Thoracic aorta (tissue), 2 donors: ENCODE results near the gene VPS16. TPM values are rescaled to one million over a fixed set of nuclear protein-coding genes. Genes with fewer than 3 reads are reported as not detected.

ENCODE experiments used
- ATAC-seq: fragments of 150-250 bp; one replicate; pipeline ENCODE4 v1.8.0; 2017; ENCODE audit warnings: low read depth; ENCODE audit not compliant: insufficient number of reproducible peaks, low FRiP score
- DNase-seq: peaks from one replicate; pipeline ENCODE4 v3.0.0-alpha.2; 2020; ENCODE audit warnings: low spot score
- H3K27ac ChIP-seq, 2 donors: fragments of 200-600 bp; sonication (generic); 1 replicate in 1 of 2; 2 replicates in 1 of 2; pipeline ENCODE4 v1.5.1; 2016; ENCODE audit warnings: mild to moderate bottlenecking in 2 of 2, moderate library complexity in 2 of 2
- H3K27me3 ChIP-seq: fragments of 200-600 bp; sonication (generic); replicated peaks from 2 replicates; pipeline ENCODE4 v1.6.0; 2016; ENCODE audit warnings: mild to moderate bottlenecking; ENCODE audit not compliant: insufficient read depth
- H3K36me3 ChIP-seq: fragments of 200-600 bp; sonication (generic); one replicate; pipeline ENCODE4 v1.5.1; 2016
- H3K4me1 ChIP-seq, 2 donors: fragments of 200-600 bp; sonication (generic); 1 replicate in 1 of 2; 2 replicates in 1 of 2; pipeline versions ENCODE4 v1.5.1 to v1.6.0; 2016; ENCODE audit warnings: low read depth in 2 of 2, mild to moderate bottlenecking in 1 of 2; ENCODE audit not compliant: control insufficient read depth in 1 of 2
- H3K4me3 ChIP-seq: fragments of 200-600 bp; sonication (generic); 2 replicates; pipeline ENCODE4 v1.5.1; 2016; ENCODE audit warnings: mild to moderate bottlenecking
- H3K9me3 ChIP-seq: fragments of 200-600 bp; sonication (generic); 2 replicates; pipeline ENCODE4 v1.5.1; 2016
- total RNA-seq, 2 donors: library from RNA; depleted of rRNA; stranded (reverse); fragments of >200 nt; gene quantifications; one replicate each; pipeline versions ENCODE4 v1.1.0 to v1.2.3, GENCODE V29; 2016
- TF ChIP-seq, protein P1 (sequence below): fragments of 200-600 bp; sonication (generic); IDR thresholded peaks from one replicate; pipeline ENCODE4 v1.5.1; 2019; ENCODE audit warnings: antibody characterized with exemption

VPS16 gene
- total RNA-seq, 2 donors from 2014 or later, result 21.8 to 24.2 TPM

DNA sequence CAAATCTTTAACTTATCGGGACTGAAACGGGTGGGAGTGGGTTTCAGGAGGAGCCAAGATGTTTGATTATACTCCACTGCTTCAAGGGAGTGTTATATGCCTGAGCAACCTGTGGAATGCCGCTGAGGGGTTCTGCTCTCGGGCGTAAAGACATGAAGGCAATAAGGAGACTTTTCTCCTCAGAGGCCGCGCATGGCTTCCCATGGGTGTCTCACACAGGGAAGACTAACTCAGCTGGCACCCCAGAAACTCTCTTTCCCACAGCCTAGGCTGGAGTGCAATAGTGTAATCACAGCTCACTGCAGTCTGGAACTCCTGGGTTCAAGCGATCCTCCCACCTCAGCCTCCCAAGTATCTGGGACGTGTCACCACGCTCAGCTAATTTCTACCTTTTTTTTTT is 30.9 kb upstream of the VPS16 start:
- Histone ChIP-seq H3K36me3 (no peaks in the 10 kb centered on the region), H3K27me3 (peaks cover 7% of the 10 kb centered on the region)
- no peak for DNase-seq

DNA sequence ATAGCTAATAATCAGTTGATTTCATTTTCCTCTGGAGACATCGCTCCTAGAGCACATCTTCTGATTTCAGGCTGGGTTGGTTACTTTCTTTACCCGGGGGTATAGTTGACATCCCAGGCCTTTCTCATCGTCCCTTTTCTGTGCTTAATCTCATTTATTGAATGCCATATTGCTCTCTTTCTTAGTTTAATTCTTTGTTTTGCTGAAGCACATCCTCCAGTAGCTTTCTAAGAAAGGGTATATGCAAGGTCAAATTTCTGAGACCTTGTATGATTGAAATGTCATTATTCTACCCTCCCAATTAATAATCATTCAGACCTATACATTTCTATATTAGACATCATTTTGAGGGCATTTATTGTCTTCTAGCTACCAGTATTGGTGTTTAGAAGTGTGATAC is 28.4 kb upstream of the VPS16 start:
- no peak overlapping the region for H3K27ac ChIP-seq
- H3K9me3 ChIP-seq, result no peaks in the 10 kb centered on the region
- H3K27me3 ChIP-seq, result no peaks in the 10 kb centered on the region
- DNase-seq (no peak), ATAC-seq (no peak)
- no peaks in the 10 kb centered on the region for H3K36me3 ChIP-seq
- H3K4me3 ChIP-seq, result no peak overlapping the region
- TF ChIP-seq, protein P1, sequence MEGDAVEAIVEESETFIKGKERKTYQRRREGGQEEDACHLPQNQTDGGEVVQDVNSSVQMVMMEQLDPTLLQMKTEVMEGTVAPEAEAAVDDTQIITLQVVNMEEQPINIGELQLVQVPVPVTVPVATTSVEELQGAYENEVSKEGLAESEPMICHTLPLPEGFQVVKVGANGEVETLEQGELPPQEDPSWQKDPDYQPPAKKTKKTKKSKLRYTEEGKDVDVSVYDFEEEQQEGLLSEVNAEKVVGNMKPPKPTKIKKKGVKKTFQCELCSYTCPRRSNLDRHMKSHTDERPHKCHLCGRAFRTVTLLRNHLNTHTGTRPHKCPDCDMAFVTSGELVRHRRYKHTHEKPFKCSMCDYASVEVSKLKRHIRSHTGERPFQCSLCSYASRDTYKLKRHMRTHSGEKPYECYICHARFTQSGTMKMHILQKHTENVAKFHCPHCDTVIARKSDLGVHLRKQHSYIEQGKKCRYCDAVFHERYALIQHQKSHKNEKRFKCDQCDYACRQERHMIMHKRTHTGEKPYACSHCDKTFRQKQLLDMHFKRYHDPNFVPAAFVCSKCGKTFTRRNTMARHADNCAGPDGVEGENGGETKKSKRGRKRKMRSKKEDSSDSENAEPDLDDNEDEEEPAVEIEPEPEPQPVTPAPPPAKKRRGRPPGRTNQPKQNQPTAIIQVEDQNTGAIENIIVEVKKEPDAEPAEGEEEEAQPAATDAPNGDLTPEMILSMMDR, result no peak
- no peaks in the 10 kb centered on the region for H3K4me1 ChIP-seq

More for the DNA sequence above, 30.9 kb upstream of the VPS16 start:
- Histone ChIP-seq H3K9me3 (no peaks in the 10 kb centered on the region), H3K27ac (no peak overlapping the region), H3K4me1 (peaks cover 0 to 6% of the 10 kb centered on the region in 2 donors), H3K4me3 (no peak overlapping the region)
- no peak for ATAC-seq
- TF ChIP-seq, protein P1, result no peak

DNA sequence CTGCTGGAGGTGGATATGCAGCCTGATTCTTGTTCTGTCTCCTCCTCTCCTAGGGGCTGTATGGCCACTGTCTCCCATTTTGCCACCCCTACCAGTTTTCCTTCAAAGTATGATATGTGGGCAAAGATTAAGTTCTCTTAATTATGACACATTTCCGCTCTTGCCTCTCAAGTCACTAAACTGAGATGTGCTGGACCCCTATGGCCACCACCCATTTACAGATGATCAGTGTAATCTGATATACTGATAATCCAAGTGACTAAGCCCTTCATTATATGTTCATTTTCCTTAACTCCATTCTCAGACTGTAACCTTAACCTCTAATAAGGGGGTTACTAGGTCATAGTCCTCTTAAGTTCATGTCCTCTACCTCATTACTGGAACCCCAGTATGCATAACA is 26.5 kb upstream of the VPS16 start:
- Histone ChIP-seq H3K36me3 (no peaks in the 10 kb centered on the region), H3K27ac (no peak overlapping the region), H3K9me3 (no peaks in the 10 kb centered on the region), H3K4me1 (no peaks in the 10 kb centered on the region), H3K4me3 (no peak overlapping the region), H3K27me3 (no peaks in the 10 kb centered on the region)
- no peak for DNase-seq
- ATAC-seq, result no peak
- TF ChIP-seq, protein P1, result no peak

DNA sequence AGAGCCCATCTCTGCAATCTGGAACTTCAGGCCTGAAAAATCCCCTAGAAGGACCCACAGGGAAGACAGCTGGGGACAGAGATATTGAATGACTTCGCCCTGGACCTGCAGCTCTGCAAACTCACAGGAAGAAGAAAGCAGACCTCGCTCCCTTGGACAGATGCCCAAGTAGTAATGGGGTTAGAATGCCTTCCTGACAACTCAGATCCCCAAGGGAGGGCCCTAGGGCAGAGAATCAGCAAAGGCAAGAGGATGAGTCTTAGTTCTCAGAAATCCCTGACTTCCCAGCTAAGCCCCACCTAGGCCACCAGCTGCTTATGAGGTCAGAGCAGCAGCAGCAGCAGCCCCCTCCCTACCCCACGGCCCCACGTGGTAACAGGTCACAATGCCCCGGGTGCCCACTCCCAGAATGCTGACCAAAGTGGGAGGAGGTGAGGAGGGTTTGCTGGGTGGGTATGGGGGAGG is 25.9 kb upstream of the VPS16 start, which contains the start of gene C20orf141:
TSS of gene C20orf141 (plus strand) at position 401 of the 465 bp plus-strand sequence. CDS start 198 bp downstream, outside the sequence.
- TF ChIP-seq, protein P1, result no peak
- no peaks in the 10 kb centered on the region for H3K36me3 ChIP-seq
- DNase-seq (no peak), ATAC-seq (no peak)
- H3K27me3 ChIP-seq, result no peaks in the 10 kb centered on the region
- no peak within 1 kb of the TSS for H3K4me3 ChIP-seq
- H3K4me1 ChIP-seq, result no peaks in the 10 kb centered on the region
- no peak within 1 kb of the TSS for H3K27ac ChIP-seq
- no peaks in the 10 kb centered on the region for H3K9me3 ChIP-seq

DNA sequence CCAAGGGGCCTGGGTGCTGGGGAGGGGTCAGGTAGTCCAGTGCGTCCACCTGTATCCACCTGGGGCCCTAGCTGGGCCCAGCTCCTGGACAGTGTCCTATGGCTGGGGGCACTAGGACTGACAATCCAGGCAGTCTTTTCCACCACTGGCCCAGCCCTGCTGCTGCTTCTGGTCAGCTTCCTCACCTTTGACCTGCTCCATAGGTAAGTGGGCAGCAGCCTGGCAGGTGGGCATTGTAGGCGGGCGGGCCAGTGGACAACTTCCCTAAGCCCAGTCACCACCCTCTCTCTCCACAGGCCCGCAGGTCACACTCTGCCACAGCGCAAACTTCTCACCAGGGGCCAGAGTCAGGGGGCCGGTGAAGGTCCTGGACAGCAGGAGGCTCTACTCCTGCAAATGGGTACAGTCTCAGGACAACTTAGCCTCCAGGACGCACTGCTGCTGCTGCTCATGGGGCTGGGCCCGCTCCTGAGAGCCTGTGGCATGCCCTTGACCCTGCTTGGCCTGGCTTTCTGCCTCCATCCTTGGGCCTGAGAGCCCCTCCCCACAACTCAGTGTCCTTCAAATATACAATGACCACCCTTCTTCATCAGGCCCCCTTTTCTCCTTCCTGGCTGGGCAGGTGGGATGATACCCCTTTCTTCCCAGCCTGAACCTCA is 25.2 kb upstream of the VPS16 start:
- peaks cover 0 to 8% of the 10 kb centered on the region in 2 donors for H3K4me1 ChIP-seq
- H3K9me3 ChIP-seq, result no peaks in the 10 kb centered on the region
- no peaks in the 10 kb centered on the region for H3K36me3 ChIP-seq
- no peak for DNase-seq
- no peak for ATAC-seq
- TF ChIP-seq, protein P1, result no peak
- H3K4me3 ChIP-seq, result no peak overlapping the region
- H3K27ac ChIP-seq, result no peak overlapping the region
- H3K27me3 ChIP-seq, result no peaks in the 10 kb centered on the region
